Activated naive CD8-positive, alpha-beta T cell treated with anti-CD3 and anti-CD28 coated beads for 36 hours (primary cell): ENCODE results near the gene ENTREP3. TPM values are rescaled to one million over a fixed set of nuclear protein-coding genes. Genes with fewer than 3 reads are reported as not detected.

ENCODE experiments used
- DNase-seq: peaks from one replicate; pipeline ENCODE4 v3.0.0; 2021
- H3K27ac Mint-ChIP-seq: one replicate; pipeline ENCODE4 v1.8.0; 2022; ENCODE audit warnings: mild to moderate bottlenecking, moderate library complexity, mixed read lengths
- H3K27me3 Mint-ChIP-seq: one replicate; pipeline ENCODE4 v1.8.0; 2022; ENCODE audit warnings: mild to moderate bottlenecking, mixed read lengths
- H3K36me3 Mint-ChIP-seq: one replicate; pipeline ENCODE4 v1.8.0; 2021; ENCODE audit warnings: mild to moderate bottlenecking, mixed read lengths
- H3K4me1 Mint-ChIP-seq: one replicate; pipeline ENCODE4 v1.8.0; 2021; ENCODE audit warnings: mixed read lengths
- H3K4me3 Mint-ChIP-seq: one replicate; pipeline ENCODE4 v1.8.0; 2022; ENCODE audit warnings: mild to moderate bottlenecking, moderate library complexity, mixed read lengths
- H3K9me3 Mint-ChIP-seq: one replicate; pipeline ENCODE4 v1.8.0; 2022; ENCODE audit warnings: mixed read lengths
- total RNA-seq, 2 experiments: library from RNA; stranded (reverse); gene quantifications; one replicate each; pipeline ENCODE4 v1.2.3, GENCODE V29; 2021

The ENTREP3 gene
- total RNA-seq, 2 experiments from 2014 or later, result 46.6 to 49.7 TPM

GRCh38 chr1:155286544-155286943 lies 31.3 kb upstream of the ENTREP3 start:
- no peak overlapping the region for H3K4me3 Mint-ChIP-seq
- H3K27ac Mint-ChIP-seq, result no peak overlapping the region
- no peaks in the 10 kb centered on the region for H3K9me3 Mint-ChIP-seq
- no peak for DNase-seq
- H3K36me3 Mint-ChIP-seq, result no peaks in the 10 kb centered on the region
- no peaks in the 10 kb centered on the region for H3K4me1 Mint-ChIP-seq
- peaks cover 3% of the 10 kb centered on the region for H3K27me3 Mint-ChIP-seq

GRCh38 chr1:155285631-155286044 lies 30.4 kb upstream of the ENTREP3 start:
- H3K27ac Mint-ChIP-seq, result no peak overlapping the region
- DNase-seq, result no peak
- H3K4me1 Mint-ChIP-seq, result no peaks in the 10 kb centered on the region
- H3K27me3 Mint-ChIP-seq, result no peaks in the 10 kb centered on the region
- no peak overlapping the region for H3K4me3 Mint-ChIP-seq
- no peaks in the 10 kb centered on the region for H3K9me3 Mint-ChIP-seq
- H3K36me3 Mint-ChIP-seq, result no peaks in the 10 kb centered on the region

GRCh38 chr1:155285063-155285462 lies 29.8 kb upstream of the ENTREP3 start:
- no peaks in the 10 kb centered on the region for H3K36me3 Mint-ChIP-seq
- DNase-seq, result no peak
- no peak overlapping the region for H3K27ac Mint-ChIP-seq
- no peaks in the 10 kb centered on the region for H3K9me3 Mint-ChIP-seq
- H3K27me3 Mint-ChIP-seq, result no peaks in the 10 kb centered on the region
- no peaks in the 10 kb centered on the region for H3K4me1 Mint-ChIP-seq
- no peak overlapping the region for H3K4me3 Mint-ChIP-seq

GRCh38 chr1:155284476-155284875 lies 29.2 kb upstream of the ENTREP3 start:
- no peak overlapping the region for H3K27ac Mint-ChIP-seq
- no peak overlapping the region for H3K4me3 Mint-ChIP-seq
- no peaks in the 10 kb centered on the region for H3K27me3 Mint-ChIP-seq
- DNase-seq, result no peak
- no peaks in the 10 kb centered on the region for H3K9me3 Mint-ChIP-seq
- H3K4me1 Mint-ChIP-seq, result no peaks in the 10 kb centered on the region
- no peaks in the 10 kb centered on the region for H3K36me3 Mint-ChIP-seq

- Mint-ChIP-seq H3K27me3 (no peaks in the 10 kb centered on the region), H3K9me3 (no peaks in the 10 kb centered on the region), H3K36me3 (no peaks in the 10 kb centered on the region), H3K27ac (no peak overlapping the region), H3K4me3 (no peak overlapping the region), H3K4me1 (peaks cover 3% of the 10 kb centered on the region)
- DNase-seq, result no peak
These were observed 27.3 kb upstream of the ENTREP3 start for GRCh38 chr1:155282488-155283091.

- no peak for DNase-seq
- Mint-ChIP-seq H3K27me3 (no peaks in the 10 kb centered on the region), H3K9me3 (no peaks in the 10 kb centered on the region), H3K27ac (no peak overlapping the region), H3K4me1 (peaks cover 13% of the 10 kb centered on the region), H3K4me3 (no peak overlapping the region), H3K36me3 (no peaks in the 10 kb centered on the region)
These were observed 24.0 kb upstream of the ENTREP3 start for GRCh38 chr1:155279268-155279667.

- Mint-ChIP-seq H3K27me3 (no peaks in the 10 kb centered on the region), H3K4me1 (peaks cover 15% of the 10 kb centered on the region), H3K36me3 (no peaks in the 10 kb centered on the region), H3K27ac (no peak overlapping the region), H3K9me3 (no peaks in the 10 kb centered on the region), H3K4me3 (peak overlapping the region; percentile 74)
- DNase-seq, result no peak
These were observed 23.4 kb upstream of the ENTREP3 start for GRCh38 chr1:155278689-155279160.

- H3K9me3 Mint-ChIP-seq, result no peaks in the 10 kb centered on the region
- peaks cover 19% of the 10 kb centered on the region for H3K4me1 Mint-ChIP-seq
- peak; percentile 78 for DNase-seq
- H3K27ac Mint-ChIP-seq, result no peak overlapping the region
- H3K36me3 Mint-ChIP-seq, result no peaks in the 10 kb centered on the region
- no peaks in the 10 kb centered on the region for H3K27me3 Mint-ChIP-seq
- peak overlapping the region; percentile 74 for H3K4me3 Mint-ChIP-seq
These were observed 22.8 kb upstream of the ENTREP3 start for GRCh38 chr1:155277902-155278688.

- peak within 1 kb of the TSS; percentile 7 for H3K27ac Mint-ChIP-seq
- peak; percentile 95 for DNase-seq
These were observed 22.0 kb upstream of the ENTREP3 start, which contains the start of gene HCN3 for GRCh38 chr1:155277070-155277901. Gene HCN3, plus strand, starts transcription at chr1:155277463. Its CDS starts 128 bp downstream, at chr1:155277591.

GRCh38 chr1:155273343-155274245 lies 18.3 kb upstream of the ENTREP3 start, which contains the start of gene CLK2:
Gene CLK2, minus strand, starts transcription at chr1:155273504. Its CDS starts 2,527 bp downstream, at chr1:155270977.
- Mint-ChIP-seq H3K36me3 (peaks cover 28% of the 10 kb centered on the region), H3K4me1 (peaks cover 34% of the 10 kb centered on the region)

More at GRCh38 chr1:155277070-155277901, 22.0 kb upstream of the ENTREP3 start, which contains the start of gene HCN3:
- Mint-ChIP-seq H3K4me1 (peaks cover 21% of the 10 kb centered on the region), H3K9me3 (no peaks in the 10 kb centered on the region), H3K27me3 (no peaks in the 10 kb centered on the region), H3K4me3 (peak within 1 kb of the TSS; percentile 74), H3K36me3 (peaks cover 6% of the 10 kb centered on the region)

GRCh38 chr1:155272466-155273342 lies 17.4 kb upstream of the ENTREP3 start:
- Mint-ChIP-seq H3K4me3 (peak overlapping the region; percentile 85), H3K4me1 (peaks cover 31% of the 10 kb centered on the region), H3K27me3 (no peaks in the 10 kb centered on the region), H3K27ac (peak overlapping the region; percentile 87), H3K36me3 (peaks cover 33% of the 10 kb centered on the region), H3K9me3 (no peaks in the 10 kb centered on the region)
- DNase-seq, result no peak

More at GRCh38 chr1:155273343-155274245, 18.3 kb upstream of the ENTREP3 start, which contains the start of gene CLK2:
- H3K27me3 Mint-ChIP-seq, result no peaks in the 10 kb centered on the region
- DNase-seq, result peak; percentile 99
- no peaks in the 10 kb centered on the region for H3K9me3 Mint-ChIP-seq
- H3K4me3 Mint-ChIP-seq, result peak within 1 kb of the TSS; percentile 85
- H3K27ac Mint-ChIP-seq, result peak within 1 kb of the TSS; percentile 88

GRCh38 chr1:155269381-155269780 lies 14.1 kb upstream of the ENTREP3 start:
- Mint-ChIP-seq H3K36me3 (peaks cover 37% of the 10 kb centered on the region), H3K27ac (no peak overlapping the region), H3K27me3 (no peaks in the 10 kb centered on the region), H3K4me3 (no peak overlapping the region), H3K9me3 (no peaks in the 10 kb centered on the region), H3K4me1 (peaks cover 21% of the 10 kb centered on the region)
- no peak for DNase-seq

- Mint-ChIP-seq H3K27ac (no peak overlapping the region), H3K4me3 (no peak overlapping the region), H3K27me3 (no peaks in the 10 kb centered on the region), H3K36me3 (peaks cover 42% of the 10 kb centered on the region), H3K4me1 (peaks cover 17% of the 10 kb centered on the region), H3K9me3 (no peaks in the 10 kb centered on the region)
- no peak for DNase-seq
These were observed 13.3 kb upstream of the ENTREP3 start for GRCh38 chr1:155268630-155269029.
